ENCODE results near the gene ZNRF3.
"Not testable (repeated sequence)": the region's sequence is repeated elsewhere in the genome, so short reads cannot be mapped to it uniquely, and the experiment has no call there.

GRCh38 chr22:28948860-28949551 lies 65.6 kb downstream of the ZNRF3 start:
- TF ChIP-seq CTCF, POLR2AphosphoS5, POLR2A (IDR thresholded peaks at IDR 0.05): not testable (repeated sequence)

All from upper lobe of left lung (tissue), 4 donors.